Tibial nerve (tissue), 4 donors: ENCODE data around the gene SERPINA4.

ENCODE experiments used
- EP300 ChIP-seq, 2 donors: sonication (generic); formaldehyde crosslinking; IDR thresholded peaks; one replicate each; pipeline ENCODE4 v1.6.1; 2017; ENCODE audit warnings: antibody characterized with exemption in 2 of 2, mild to moderate bottlenecking in 1 of 2
- POLR2A ChIP-seq, 2 donors: fragments of 450-650 bp; IDR thresholded peaks; one replicate each; pipeline ENCODE4 v1.6.1; 2017; ENCODE audit warnings: antibody characterized with exemption in 2 of 2, mild to moderate bottlenecking in 2 of 2, moderate library complexity in 2 of 2
- TF ChIP-seq, protein P1 (sequence below), 5 experiments: fragments of 200-600 bp in 3 of 5; fragments of 450-650 bp in 2 of 5; sonication (generic) in 3 of 5; IDR thresholded peaks; one replicate each; pipeline ENCODE4 v1.5.1; 2016 to 2019; ENCODE audit warnings: antibody characterized with exemption in 5 of 5, mild to moderate bottlenecking in 3 of 5, moderate library complexity in 2 of 5

DNA sequence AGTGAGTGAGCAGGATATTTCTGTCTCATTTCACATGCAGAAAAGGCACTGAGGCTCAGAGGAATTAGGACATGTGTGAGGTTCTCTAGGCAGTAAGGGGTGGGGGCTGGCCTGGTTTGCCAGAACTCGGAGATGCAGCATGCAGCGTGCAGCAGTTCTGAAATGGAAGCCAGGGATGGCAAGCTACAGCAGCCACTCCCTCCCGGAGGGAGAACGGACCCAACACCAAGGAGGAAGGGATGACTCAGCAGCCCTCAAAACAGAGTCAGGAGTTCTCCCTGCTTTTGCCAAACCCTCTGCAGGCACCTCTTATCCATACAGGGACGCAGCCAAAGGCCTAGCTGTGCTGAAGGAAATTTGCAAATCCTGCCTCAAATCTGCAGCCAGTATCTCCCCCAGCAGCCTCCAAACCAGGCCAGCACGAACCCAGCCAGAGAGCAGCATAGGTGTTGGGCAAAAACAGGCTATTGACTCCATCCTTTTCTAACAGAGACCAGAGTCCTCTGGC is 40.7 kb downstream of the SERPINA4 start:
- TF ChIP-seq, protein P1, sequence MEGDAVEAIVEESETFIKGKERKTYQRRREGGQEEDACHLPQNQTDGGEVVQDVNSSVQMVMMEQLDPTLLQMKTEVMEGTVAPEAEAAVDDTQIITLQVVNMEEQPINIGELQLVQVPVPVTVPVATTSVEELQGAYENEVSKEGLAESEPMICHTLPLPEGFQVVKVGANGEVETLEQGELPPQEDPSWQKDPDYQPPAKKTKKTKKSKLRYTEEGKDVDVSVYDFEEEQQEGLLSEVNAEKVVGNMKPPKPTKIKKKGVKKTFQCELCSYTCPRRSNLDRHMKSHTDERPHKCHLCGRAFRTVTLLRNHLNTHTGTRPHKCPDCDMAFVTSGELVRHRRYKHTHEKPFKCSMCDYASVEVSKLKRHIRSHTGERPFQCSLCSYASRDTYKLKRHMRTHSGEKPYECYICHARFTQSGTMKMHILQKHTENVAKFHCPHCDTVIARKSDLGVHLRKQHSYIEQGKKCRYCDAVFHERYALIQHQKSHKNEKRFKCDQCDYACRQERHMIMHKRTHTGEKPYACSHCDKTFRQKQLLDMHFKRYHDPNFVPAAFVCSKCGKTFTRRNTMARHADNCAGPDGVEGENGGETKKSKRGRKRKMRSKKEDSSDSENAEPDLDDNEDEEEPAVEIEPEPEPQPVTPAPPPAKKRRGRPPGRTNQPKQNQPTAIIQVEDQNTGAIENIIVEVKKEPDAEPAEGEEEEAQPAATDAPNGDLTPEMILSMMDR (IDR thresholded peaks at IDR 0.05) = peak in 1 of 5 experiments; percentile 13
- TF ChIP-seq POLR2A (IDR thresholded peaks at IDR 0.05) (no peak), EP300 (IDR thresholded peaks at IDR 0.05) (peak in 1 of 2 donors; percentile 73)
